ENCODE data around the gene ITGA7.

ITGA7 gene

DNA sequence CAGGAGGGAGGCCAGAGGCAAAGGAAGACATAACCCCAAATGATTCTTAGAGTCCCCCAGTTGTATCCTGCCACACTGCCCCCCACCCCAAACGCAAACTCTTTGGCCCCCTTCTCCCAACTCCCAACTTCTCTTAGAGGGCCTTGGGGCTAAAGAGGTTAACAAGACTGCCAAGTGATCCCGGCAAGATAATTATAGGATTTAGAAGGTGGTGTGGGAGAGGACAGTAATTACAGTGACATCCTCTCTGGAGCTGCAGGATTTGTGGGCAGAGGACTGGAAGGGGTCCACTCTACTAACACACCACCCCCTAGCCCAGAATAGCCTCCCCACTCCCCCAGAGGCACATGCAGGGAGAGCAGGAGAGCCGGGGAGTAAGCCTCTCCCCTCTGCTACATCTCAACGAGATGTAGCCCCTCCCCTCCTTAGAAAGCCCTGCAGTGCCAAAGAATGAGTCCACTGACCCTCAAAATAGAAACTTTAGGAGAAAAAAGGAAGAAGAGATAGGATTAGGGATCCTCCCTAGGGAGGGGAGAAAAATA is 29.9 kb upstream of the ITGA7 start:
- no peak for ATAC-seq (ENCODE audit: low read depth)
- Histone ChIP-seq H3K9me3 (ENCODE audit: severe bottlenecking) (no peaks in the 10 kb centered on the region), H3K27ac (ENCODE audit: poor library complexity, severe bottlenecking) (peak overlapping the region; percentile 38), H3K4me3 (ENCODE audit: severe bottlenecking) (peak overlapping the region; percentile 43), H3K27me3 (ENCODE audit: insufficient read depth, poor library complexity, severe bottlenecking) (no peaks in the 10 kb centered on the region), H3K36me3 (ENCODE audit: low read depth) (no peaks in the 10 kb centered on the region), H3K4me1 (ENCODE audit: insufficient read depth, poor library complexity, severe bottlenecking) (peaks cover 4% of the 10 kb centered on the region)
- no peak for DNase-seq (ENCODE audit: low spot score)
- TF ChIP-seq, protein P1, sequence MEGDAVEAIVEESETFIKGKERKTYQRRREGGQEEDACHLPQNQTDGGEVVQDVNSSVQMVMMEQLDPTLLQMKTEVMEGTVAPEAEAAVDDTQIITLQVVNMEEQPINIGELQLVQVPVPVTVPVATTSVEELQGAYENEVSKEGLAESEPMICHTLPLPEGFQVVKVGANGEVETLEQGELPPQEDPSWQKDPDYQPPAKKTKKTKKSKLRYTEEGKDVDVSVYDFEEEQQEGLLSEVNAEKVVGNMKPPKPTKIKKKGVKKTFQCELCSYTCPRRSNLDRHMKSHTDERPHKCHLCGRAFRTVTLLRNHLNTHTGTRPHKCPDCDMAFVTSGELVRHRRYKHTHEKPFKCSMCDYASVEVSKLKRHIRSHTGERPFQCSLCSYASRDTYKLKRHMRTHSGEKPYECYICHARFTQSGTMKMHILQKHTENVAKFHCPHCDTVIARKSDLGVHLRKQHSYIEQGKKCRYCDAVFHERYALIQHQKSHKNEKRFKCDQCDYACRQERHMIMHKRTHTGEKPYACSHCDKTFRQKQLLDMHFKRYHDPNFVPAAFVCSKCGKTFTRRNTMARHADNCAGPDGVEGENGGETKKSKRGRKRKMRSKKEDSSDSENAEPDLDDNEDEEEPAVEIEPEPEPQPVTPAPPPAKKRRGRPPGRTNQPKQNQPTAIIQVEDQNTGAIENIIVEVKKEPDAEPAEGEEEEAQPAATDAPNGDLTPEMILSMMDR (IDR thresholded peaks at IDR 0.05; ENCODE audit: poor library complexity, severe bottlenecking) = no peak

DNA sequence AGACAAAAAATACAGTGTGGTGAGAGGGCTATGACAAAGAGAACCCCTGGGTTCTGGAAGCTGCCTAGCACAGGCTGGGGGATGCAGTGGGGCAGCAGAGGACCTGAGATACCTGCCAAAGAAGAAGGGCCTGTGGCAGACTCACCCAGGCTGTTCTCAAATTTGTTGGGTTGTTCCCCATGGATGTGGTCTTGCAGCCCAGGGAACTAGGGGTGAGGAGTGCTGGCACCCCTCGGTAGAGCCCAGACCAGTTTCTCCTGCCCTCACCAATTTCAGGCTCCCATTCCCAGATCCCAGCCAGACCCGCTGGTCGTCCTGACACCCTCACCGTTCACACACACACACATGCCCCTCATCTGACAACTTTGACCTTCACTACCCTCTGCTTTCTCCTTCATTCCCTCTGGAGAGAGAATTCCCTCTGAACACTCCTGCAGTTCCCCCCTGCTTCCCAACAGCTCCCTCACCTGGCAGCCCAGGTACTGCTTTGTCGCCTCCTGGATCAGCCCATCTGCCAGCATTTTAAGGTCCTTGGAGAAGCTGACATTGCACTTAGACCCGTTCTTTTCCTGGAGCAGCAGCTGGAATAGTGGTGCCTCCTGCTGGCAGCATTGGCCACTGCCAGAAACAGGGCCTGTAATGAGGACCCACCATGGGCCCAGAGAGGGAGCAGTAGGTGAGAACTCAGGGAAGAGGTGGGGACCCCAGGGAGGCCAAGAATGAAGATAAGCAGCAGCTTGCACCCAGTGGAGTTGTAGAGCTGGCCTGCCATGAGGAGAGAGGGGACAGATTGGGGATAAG is 29.3 kb upstream of the ITGA7 start:
- H3K9me3 ChIP-seq (ENCODE audit: severe bottlenecking) = no peaks in the 10 kb centered on the region
- no peak overlapping the region for H3K27ac ChIP-seq (ENCODE audit: poor library complexity, severe bottlenecking)
- TF ChIP-seq, protein P1 (IDR thresholded peaks at IDR 0.05; ENCODE audit: poor library complexity, severe bottlenecking) = peak; percentile 74
- no peak for DNase-seq (ENCODE audit: low spot score)
- ATAC-seq (ENCODE audit: low read depth) = peak; percentile 13
- no peak overlapping the region for H3K4me3 ChIP-seq (ENCODE audit: severe bottlenecking)
- peaks cover 4% of the 10 kb centered on the region for H3K4me1 ChIP-seq (ENCODE audit: insufficient read depth, poor library complexity, severe bottlenecking)
- H3K27me3 ChIP-seq (ENCODE audit: insufficient read depth, poor library complexity, severe bottlenecking) = no peaks in the 10 kb centered on the region
- H3K36me3 ChIP-seq (ENCODE audit: low read depth) = no peaks in the 10 kb centered on the region

DNA sequence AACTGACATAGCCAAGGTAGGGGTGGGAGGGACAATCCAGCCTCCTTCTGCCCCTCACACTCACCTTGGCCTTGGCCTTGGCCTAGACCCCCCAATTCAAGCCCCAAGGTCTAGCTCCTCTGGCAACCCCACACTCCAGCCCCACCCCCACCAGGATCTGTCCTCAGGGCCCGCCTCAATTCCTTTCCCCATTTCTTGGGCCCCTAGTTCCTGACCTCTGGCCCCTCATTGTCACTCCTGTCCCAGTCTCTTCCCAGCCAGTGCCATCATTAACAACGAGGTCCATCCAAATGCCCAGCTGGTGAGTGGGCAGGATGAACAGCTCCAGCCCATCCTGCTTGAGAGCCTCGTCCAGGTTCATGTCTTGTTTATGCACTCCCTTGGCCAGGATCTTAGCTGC is 28.4 kb upstream of the ITGA7 start:
- TF ChIP-seq, protein P1 (IDR thresholded peaks at IDR 0.05; ENCODE audit: poor library complexity, severe bottlenecking) = no peak
- ATAC-seq (ENCODE audit: low read depth) (no peak), DNase-seq (ENCODE audit: low spot score) (no peak)
- Histone ChIP-seq H3K27me3 (ENCODE audit: insufficient read depth, poor library complexity, severe bottlenecking) (no peaks in the 10 kb centered on the region), H3K27ac (ENCODE audit: poor library complexity, severe bottlenecking) (no peak overlapping the region), H3K4me3 (ENCODE audit: severe bottlenecking) (no peak overlapping the region), H3K9me3 (ENCODE audit: severe bottlenecking) (no peaks in the 10 kb centered on the region), H3K36me3 (ENCODE audit: low read depth) (no peaks in the 10 kb centered on the region), H3K4me1 (ENCODE audit: insufficient read depth, poor library complexity, severe bottlenecking) (peaks cover 4% of the 10 kb centered on the region)

DNA sequence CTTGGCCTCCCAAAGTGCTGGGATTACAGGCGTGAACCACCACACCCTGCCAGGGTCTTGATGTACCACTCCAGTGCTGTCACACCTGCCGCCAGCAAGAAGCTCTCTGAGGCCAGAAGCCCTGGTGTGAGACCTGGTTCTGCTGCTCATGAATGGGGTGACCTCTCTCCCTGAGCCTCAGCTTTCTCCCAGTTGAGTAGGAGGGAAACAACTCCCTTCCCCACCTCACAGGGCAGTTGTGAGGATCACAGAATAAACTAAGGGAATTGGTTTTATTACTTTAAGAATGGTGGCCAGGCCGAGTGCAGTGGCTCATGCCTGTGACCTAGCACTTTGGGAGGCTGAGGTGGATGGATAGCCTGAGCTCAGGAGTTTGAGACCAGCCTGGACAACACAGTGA is 26.9 kb upstream of the ITGA7 start:
- ATAC-seq (ENCODE audit: low read depth) = no peak
- no peak overlapping the region for H3K27ac ChIP-seq (ENCODE audit: poor library complexity, severe bottlenecking)

More for the DNA sequence above, 26.9 kb upstream of the ITGA7 start:
- Histone ChIP-seq H3K9me3 (ENCODE audit: severe bottlenecking) (no peaks in the 10 kb centered on the region), H3K36me3 (ENCODE audit: low read depth) (no peaks in the 10 kb centered on the region), H3K4me1 (ENCODE audit: insufficient read depth, poor library complexity, severe bottlenecking) (peaks cover 8% of the 10 kb centered on the region), H3K27me3 (ENCODE audit: insufficient read depth, poor library complexity, severe bottlenecking) (no peaks in the 10 kb centered on the region), H3K4me3 (ENCODE audit: severe bottlenecking) (no peak overlapping the region)
- TF ChIP-seq, protein P1 (IDR thresholded peaks at IDR 0.05; ENCODE audit: poor library complexity, severe bottlenecking) = no peak
- DNase-seq (ENCODE audit: low spot score) = no peak
